ENCODE measurements around the gene OGFRL1.

The OGFRL1 gene

DNA sequence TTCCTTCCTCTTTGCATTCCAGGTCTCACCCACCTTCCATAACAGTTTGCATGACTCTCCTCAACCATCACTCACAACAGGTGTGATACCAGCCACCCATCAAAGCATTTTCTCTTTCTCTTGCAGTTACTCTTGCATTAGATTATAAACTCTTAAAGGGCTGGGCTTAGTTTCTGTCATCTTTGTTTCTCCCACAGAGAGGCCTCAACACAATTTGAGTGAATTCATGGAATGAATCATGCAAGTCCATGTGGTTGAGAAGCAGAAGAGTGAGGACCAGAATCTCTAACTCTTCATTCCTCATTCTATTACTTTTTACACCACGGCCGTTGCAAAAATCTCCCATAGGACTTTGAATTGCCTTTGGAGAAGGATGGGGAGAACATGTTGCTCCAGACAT, 31.4 kb downstream of the OGFRL1 start:
- no peak overlapping the region for H2AFZ ChIP-seq (ENCODE audit: low read length)

DNA sequence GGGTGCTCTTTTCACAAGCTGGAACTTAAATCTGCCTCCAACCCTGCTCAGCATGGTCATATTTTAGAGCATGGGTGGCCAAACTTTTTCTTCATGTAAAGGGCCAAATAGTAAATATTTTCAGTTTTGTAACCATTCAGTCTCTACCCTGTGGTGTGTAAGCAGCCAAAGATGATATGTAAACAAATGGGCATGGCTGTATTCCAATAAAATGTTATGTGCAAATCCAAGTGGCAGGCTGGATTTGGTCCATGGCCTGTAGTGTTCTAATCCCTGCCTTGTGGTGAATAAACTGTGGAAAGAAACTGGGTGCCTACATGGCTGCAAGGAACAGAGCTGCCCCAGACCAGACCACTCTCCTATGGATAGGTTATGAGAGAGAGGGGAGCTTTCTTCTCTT, 32.7 kb downstream of the OGFRL1 start:
- Histone ChIP-seq H4K20me1 (ENCODE audit: insufficient read depth, low read length) (no peaks in the 10 kb centered on the region), H3K27me3 (ENCODE audit: insufficient read depth, low read length) (no peaks in the 10 kb centered on the region), H3K36me3 (ENCODE audit: insufficient read depth, low read length) (no peaks in the 10 kb centered on the region), H3K4me1 (ENCODE audit: insufficient read depth, low read length, severe bottlenecking) (no peaks in the 10 kb centered on the region), H3K9ac (ENCODE audit: low read length) (no peak overlapping the region), H3K4me2 (ENCODE audit: low read length) (no peak overlapping the region), H3K9me2 (ENCODE audit: low read depth, low read length) (no peaks in the 10 kb centered on the region), H2AFZ (ENCODE audit: low read length) (no peak overlapping the region), H3K27ac (ENCODE audit: low read depth, low read length, poor library complexity, severe bottlenecking) (no peak overlapping the region), H3K9me3 (ENCODE audit: low read length) (no peaks in the 10 kb centered on the region), H3F3A (ENCODE audit: insufficient read depth, low read length) (no peaks in the 10 kb centered on the region), H3K79me2 (ENCODE audit: insufficient read depth, low read length) (no peaks in the 10 kb centered on the region), H3K4me3 (ENCODE audit: low read depth, low read length, poor library complexity, severe bottlenecking) (no peak overlapping the region)
- TF ChIP-seq, protein P1, sequence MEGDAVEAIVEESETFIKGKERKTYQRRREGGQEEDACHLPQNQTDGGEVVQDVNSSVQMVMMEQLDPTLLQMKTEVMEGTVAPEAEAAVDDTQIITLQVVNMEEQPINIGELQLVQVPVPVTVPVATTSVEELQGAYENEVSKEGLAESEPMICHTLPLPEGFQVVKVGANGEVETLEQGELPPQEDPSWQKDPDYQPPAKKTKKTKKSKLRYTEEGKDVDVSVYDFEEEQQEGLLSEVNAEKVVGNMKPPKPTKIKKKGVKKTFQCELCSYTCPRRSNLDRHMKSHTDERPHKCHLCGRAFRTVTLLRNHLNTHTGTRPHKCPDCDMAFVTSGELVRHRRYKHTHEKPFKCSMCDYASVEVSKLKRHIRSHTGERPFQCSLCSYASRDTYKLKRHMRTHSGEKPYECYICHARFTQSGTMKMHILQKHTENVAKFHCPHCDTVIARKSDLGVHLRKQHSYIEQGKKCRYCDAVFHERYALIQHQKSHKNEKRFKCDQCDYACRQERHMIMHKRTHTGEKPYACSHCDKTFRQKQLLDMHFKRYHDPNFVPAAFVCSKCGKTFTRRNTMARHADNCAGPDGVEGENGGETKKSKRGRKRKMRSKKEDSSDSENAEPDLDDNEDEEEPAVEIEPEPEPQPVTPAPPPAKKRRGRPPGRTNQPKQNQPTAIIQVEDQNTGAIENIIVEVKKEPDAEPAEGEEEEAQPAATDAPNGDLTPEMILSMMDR (IDR thresholded peaks at IDR 0.05; ENCODE audit: low read length), result no peak
- TF ChIP-seq EZH2 (IDR thresholded peaks at IDR 0.05; ENCODE audit: borderline replicate concordance, low read length), result no peak

More for the DNA sequence above, 31.4 kb downstream of the OGFRL1 start:
- TF ChIP-seq, protein P1 (IDR thresholded peaks at IDR 0.05; ENCODE audit: low read length), result no peak
- TF ChIP-seq EZH2 (IDR thresholded peaks at IDR 0.05; ENCODE audit: borderline replicate concordance, low read length), result no peak
- Histone ChIP-seq H3K9me3 (ENCODE audit: low read length) (no peaks in the 10 kb centered on the region), H3K4me2 (ENCODE audit: low read length) (no peak overlapping the region), H3F3A (ENCODE audit: insufficient read depth, low read length) (no peaks in the 10 kb centered on the region), H3K36me3 (ENCODE audit: insufficient read depth, low read length) (no peaks in the 10 kb centered on the region), H3K27ac (ENCODE audit: low read depth, low read length, poor library complexity, severe bottlenecking) (no peak overlapping the region), H3K79me2 (ENCODE audit: insufficient read depth, low read length) (no peaks in the 10 kb centered on the region), H3K4me1 (ENCODE audit: insufficient read depth, low read length, severe bottlenecking) (no peaks in the 10 kb centered on the region), H3K9ac (ENCODE audit: low read length) (no peak overlapping the region), H3K9me2 (ENCODE audit: low read depth, low read length) (no peaks in the 10 kb centered on the region), H3K4me3 (ENCODE audit: low read depth, low read length, poor library complexity, severe bottlenecking) (no peak overlapping the region), H3K27me3 (ENCODE audit: insufficient read depth, low read length) (no peaks in the 10 kb centered on the region), H4K20me1 (ENCODE audit: insufficient read depth, low read length) (no peaks in the 10 kb centered on the region)

DNA sequence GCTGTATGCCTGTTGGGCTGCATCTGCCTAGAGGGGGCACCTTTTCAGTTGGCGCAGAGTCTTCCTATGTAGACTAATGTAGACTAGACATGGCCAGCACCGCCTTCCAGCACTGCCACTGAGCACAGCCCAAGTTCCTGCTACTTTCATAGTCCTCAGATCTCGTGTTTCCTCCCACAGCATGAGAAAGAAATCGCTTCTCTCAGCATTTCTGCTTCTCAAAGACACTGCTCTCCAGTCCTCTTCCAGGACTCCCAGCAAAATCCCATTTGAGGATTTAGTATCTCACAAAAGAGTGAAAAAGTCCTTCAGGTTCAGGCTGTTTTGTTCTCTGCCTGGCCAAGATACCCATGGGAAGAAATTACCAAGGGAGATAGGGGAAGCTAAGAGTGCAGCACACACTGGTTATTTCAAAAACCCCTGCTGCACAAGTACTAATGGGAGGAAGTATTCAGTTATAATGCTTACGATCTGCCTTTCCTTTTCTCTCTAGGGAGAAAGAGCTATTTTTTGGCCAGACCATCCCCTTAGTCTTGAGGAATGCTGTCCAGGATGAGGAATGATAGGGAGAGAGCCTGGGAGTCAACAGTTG, 35.7 kb downstream of the OGFRL1 start:
- no peaks in the 10 kb centered on the region for H3K79me2 ChIP-seq (ENCODE audit: insufficient read depth, low read length)
- no peaks in the 10 kb centered on the region for H3K27me3 ChIP-seq (ENCODE audit: insufficient read depth, low read length)
- H3K9ac ChIP-seq (ENCODE audit: low read length), result no peak overlapping the region
- no peaks in the 10 kb centered on the region for H3K9me3 ChIP-seq (ENCODE audit: low read length)
- no peaks in the 10 kb centered on the region for H3K36me3 ChIP-seq (ENCODE audit: insufficient read depth, low read length)
- H3K4me2 ChIP-seq (ENCODE audit: low read length), result no peak overlapping the region
- no peaks in the 10 kb centered on the region for H4K20me1 ChIP-seq (ENCODE audit: insufficient read depth, low read length)
- H2AFZ ChIP-seq (ENCODE audit: low read length), result no peak overlapping the region
- no peaks in the 10 kb centered on the region for H3F3A ChIP-seq (ENCODE audit: insufficient read depth, low read length)
- no peaks in the 10 kb centered on the region for H3K9me2 ChIP-seq (ENCODE audit: low read depth, low read length)
- no peak for TF ChIP-seq EZH2 (IDR thresholded peaks at IDR 0.05; ENCODE audit: borderline replicate concordance, low read length)
- TF ChIP-seq, protein P1 (IDR thresholded peaks at IDR 0.05; ENCODE audit: low read length), result no peak
- no peak overlapping the region for H3K4me3 ChIP-seq (ENCODE audit: low read depth, low read length, poor library complexity, severe bottlenecking)
- no peaks in the 10 kb centered on the region for H3K4me1 ChIP-seq (ENCODE audit: insufficient read depth, low read length, severe bottlenecking)
- H3K27ac ChIP-seq (ENCODE audit: low read depth, low read length, poor library complexity, severe bottlenecking), result no peak overlapping the region
